GM12891 (cell line): ENCODE measurements around the gene EFNB1.

ENCODE experiments used
- PAX5 ChIP-seq: IDR thresholded peaks from 2 replicates; pipeline ENCODE4 v1.6.1; 2011; ENCODE audit warnings: low read length, moderate library complexity, mild to moderate bottlenecking; ENCODE audit not compliant: insufficient read depth, severe bottlenecking
- POLR2A ChIP-seq: IDR thresholded peaks from 2 replicates; pipeline ENCODE4 v1.6.1; 2011; ENCODE audit warnings: low read depth, low read length, control low read depth
- POLR2AphosphoS5 ChIP-seq: IDR thresholded peaks from 2 replicates; pipeline ENCODE4 v1.6.1; 2011; ENCODE audit warnings: low read depth, low read length, control low read depth
- SPI1 ChIP-seq: IDR thresholded peaks from 2 replicates; pipeline ENCODE4 v1.6.1; 2011; ENCODE audit warnings: low read depth, low read length, control low read depth
- TAF1 ChIP-seq: IDR thresholded peaks from 2 replicates; pipeline ENCODE4 v1.6.1; 2011; ENCODE audit warnings: low read depth, low read length, control low read depth

DNA sequence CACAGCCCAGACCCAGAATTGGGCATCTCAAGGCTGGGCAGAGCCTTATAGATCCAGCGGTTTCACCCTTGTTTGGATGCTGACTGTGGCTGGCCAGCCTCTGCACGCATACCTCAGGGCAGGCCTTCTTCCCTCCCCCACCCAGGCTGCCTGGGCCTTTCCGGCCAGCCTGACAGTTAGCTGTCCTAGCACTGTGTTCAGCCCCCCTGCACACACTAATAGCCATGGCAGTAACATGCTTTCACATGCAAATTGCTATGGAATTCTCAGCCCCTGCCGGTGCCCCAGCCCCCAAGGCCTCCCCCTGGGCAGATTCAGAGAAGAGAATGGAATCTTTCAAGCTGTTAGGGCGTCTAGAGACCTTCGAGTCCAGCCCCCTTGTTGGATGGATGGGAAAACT is 17.7 kb downstream of the EFNB1 start:
- TF ChIP-seq POLR2AphosphoS5, result no peak
- TF ChIP-seq POLR2A, result no peak
- TF ChIP-seq TAF1, result no peak
- TF ChIP-seq PAX5, result no peak
- TF ChIP-seq SPI1, result no peak
